Erythroblast (primary cell): ENCODE data around the gene SCN9A.

Source experiments
- GATA1 ChIP-seq: IDR thresholded peaks from 2 replicates; pipeline ENCODE4 v1.6.1; 2011; ENCODE audit warnings: low read depth, mild to moderate bottlenecking, control low read depth, low read length, moderate library complexity
- POLR2A ChIP-seq: IDR thresholded peaks from 2 replicates; pipeline ENCODE4 v1.6.1; 2011; ENCODE audit warnings: mild to moderate bottlenecking, low read length

DNA sequence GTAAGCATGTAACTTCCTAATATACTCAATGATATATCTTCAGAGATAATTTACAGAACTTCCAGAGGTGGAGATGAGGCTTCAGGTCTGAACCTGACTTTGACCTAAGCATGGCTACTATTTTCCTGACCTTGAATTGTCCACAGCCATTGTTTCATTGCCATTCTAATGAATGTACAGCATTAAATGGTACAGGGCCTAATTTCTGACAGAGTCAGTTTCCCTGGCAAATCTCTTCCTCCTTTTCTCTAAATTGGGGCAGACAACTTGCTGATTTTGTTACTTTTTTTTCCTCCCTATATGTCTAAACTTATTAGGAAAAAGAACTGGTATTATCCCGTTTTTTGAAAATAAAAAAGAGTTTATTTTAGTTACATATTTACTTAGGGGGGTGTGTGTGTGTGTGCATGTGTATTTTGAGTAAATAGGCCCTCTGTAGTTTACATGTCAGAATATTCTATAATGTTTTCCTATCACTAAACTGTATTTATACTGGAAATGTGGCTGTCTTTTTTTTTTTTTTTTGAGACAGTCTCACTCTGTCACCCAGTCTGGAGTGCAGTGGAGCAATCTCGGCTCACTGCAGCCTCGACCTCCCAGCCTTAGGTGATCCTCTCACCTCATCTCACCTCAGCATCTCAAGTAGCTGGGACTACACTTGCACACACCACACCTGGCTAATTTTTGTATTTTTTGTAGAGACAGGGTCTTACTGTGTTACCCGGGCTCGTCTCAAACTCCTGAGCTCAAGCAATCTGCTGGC lies 43.3 kb upstream of the SCN9A start:
- no peak for TF ChIP-seq POLR2A
- no peak for TF ChIP-seq GATA1
